Measurements from ENCODE around the gene RPL11.
"Not testable (repeated sequence)": the region's sequence is repeated elsewhere in the genome, so short reads cannot be mapped to it uniquely, and the experiment has no call there.

The RPL11 gene

DNA sequence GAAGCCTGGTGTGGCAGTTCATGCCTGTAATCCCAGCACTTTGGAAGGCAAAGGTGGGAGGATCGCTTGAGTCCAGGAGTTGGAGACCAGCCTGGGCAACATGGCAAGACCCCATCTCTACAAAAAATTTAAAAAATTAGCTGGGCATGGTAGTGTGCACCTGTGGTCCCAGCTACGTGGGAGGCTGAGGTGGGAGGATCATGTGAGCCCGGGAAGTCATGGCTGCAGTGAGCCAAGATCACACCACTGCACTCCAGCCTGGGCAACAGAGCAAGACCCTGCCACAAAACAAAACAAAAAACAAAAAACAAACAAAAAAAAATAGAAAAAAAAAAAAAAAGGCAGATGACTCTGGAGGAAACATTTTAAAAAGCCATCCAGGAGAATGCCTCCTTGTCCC lies 3.9 kb upstream of the RPL11 start:
- DNase-seq, result not testable (repeated sequence)

DNA sequence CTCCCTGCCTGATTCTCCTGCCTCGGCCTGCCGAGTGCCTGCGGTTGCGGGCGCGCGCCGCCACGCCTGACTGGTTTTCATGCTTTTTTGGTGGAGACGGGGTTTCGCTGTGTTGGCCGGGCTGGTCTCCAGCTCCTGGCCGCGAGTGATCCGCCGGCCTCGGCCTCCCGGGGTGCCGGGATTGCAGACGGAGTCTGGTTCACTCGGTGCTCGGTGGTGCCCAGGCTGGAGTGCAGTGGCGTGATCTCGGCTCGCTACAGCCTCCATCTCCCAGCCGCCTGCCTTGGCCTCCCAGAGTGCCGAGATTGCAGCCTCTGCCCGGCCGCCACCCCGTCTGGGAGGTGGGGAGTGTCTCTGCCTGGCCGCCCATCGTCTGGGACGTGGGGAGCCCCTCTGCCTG lies 3.3 kb upstream of the RPL11 start:
- not testable (repeated sequence) for DNase-seq

GRCh38 chr1:23692308-23692871 lies 784 bp downstream of the RPL11 start:
- no peak for DNase-seq

- DNase-seq, result no peak
Observed at GRCh38 chr1:23693599-23693998, 2.0 kb downstream of the RPL11 start.

DNA sequence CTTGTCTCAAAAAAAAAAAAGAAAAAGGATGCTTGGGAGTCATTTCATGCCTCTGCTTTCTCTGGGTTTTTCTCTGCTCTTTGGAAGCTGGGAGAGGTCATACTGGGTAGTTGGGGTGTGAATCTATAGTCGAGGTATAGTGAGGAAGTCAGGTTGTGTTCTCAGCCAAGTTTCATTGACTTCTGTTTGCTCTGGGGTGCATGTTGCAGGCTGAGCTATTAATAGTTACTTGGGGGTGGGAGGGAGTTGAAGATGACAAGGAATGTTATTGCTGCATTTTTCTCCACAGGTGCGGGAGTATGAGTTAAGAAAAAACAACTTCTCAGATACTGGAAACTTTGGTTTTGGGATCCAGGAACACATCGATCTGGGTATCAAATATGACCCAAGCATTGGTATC lies 2.8 kb downstream of the RPL11 start:
- no peak for DNase-seq

- DNase-seq, result no peak
Observed at GRCh38 chr1:23695667-23696066, 4.1 kb downstream of the RPL11 start.

GRCh38 chr1:23696335-23696989 lies 4.9 kb downstream of the RPL11 start:
- DNase-seq, result no peak

GRCh38 chr1:23698466-23698865 lies 6.9 kb downstream of the RPL11 start:
- no peak for DNase-seq

DNA sequence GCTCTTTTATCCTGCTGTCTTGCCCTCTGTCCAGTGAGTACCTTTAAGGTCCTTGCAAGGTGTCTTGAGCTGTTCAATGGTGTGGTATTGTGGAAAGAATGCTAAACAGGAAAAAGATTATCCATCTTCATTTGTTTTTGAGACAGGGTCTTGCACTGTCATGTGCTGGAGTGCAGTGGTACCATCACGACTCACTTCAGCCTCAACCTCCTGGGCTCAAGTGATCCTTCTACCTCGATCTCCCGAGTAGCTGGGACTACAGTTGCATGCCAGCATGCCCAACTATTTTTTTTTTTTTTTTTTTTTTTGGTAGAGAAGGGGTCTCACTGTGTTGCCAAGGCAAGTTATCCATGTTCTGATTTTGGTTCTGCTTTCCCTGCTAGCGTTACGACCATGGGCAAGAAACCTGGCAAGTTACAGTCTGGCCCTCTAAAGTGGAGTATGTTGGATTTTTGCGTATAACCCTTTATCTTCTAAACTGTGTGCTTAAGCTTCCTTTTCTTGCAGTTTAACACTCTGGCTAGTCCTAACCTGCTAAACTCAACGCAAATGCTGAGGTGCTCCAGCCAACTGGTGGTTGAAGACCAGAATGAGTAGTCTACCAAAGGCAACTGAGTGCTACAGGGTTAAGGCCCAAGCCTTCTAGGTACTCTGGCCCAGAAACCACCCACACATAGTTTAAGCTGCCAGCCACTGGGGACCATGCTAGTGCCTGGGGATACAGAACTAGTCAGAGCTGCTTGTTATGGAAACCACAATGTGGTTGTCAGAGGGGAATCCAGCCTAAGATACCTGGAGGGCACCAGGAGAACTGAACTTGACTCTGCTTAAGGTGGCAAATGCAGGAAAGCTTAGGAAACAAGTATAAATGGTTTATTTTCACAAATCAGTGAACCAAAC lies 7.9 kb downstream of the RPL11 start:
- DNase-seq, result no peak

- no peak for DNase-seq
Observed at GRCh38 chr1:23701310-23701709, 9.7 kb downstream of the RPL11 start.

DNA sequence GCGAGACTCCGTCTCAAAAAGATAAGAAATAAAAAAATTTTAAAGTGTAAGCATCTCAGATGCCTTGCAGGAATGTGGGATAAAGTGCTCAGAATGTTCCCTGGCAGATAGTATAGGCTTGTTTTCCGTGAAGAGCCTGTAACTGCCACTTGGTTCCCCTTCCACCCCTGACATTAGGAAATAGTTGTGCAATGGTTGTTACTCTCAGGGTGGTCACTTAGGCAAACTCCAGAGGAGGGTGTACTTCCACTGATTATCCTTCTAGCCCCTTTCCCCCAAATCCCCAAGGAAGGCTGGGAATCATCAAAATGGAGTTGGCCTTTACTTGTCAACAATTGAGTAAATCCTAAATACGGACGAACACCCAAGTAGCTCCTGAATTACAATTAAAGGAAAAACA lies 10.4 kb downstream of the RPL11 start:
- no peak for DNase-seq

DNA sequence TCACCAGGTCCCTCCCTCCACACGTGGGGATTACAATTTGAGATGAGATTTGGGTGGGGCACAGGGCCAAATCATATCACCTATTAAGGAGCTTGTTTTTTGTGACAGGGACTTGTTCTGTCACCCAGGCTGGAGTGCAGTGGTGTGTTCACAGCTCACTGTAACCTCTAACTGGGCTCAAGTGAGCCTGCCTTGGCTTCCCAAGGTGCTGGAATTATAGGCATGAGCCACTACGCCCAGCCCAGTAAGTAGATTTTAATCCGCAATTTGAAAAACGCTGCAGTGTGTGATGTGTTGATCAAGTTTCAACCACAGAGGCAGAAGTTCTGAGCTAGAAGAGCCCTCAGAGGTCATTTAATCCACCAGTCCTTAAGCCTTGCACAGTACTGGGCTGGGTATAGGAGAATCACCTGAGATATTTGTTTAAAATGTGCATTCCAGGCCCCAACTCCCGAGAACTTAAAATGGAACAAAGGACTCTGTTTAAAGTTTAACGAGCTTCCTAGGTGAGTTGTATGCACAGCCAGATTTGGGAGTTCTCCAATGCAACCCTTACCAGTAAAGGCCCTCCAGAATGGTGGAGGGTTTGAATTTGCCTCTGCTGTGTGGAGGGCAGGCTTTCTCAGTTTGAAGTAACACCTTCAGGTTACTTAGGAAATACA lies 13.4 kb downstream of the RPL11 start:
- DNase-seq, result no peak

DNA sequence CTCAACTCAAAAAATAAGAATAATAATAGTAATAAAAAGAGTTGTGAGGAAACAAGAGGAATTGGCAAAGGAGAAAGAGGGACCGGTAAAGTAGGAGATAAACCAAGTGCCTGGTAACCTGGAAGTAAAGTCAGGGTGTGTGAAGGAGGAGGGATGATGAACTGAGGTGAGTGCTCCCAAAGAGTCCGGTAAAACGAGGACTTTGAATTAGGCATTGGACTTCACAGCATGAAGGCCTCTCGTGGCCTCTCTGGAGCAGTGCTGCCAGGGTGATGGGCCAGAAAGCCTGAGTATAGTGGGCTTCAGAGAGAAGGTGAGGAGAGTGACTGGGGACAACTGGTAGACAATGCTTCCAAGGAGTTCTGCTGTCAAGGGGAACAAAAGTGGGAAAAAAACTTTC lies 17.6 kb downstream of the RPL11 start:
- no peak for DNase-seq

- peak in 1 of 2 experiments; percentile 33 for DNase-seq
Observed at GRCh38 chr1:23718482-23718881, 26.9 kb downstream of the RPL11 start.

DNA sequence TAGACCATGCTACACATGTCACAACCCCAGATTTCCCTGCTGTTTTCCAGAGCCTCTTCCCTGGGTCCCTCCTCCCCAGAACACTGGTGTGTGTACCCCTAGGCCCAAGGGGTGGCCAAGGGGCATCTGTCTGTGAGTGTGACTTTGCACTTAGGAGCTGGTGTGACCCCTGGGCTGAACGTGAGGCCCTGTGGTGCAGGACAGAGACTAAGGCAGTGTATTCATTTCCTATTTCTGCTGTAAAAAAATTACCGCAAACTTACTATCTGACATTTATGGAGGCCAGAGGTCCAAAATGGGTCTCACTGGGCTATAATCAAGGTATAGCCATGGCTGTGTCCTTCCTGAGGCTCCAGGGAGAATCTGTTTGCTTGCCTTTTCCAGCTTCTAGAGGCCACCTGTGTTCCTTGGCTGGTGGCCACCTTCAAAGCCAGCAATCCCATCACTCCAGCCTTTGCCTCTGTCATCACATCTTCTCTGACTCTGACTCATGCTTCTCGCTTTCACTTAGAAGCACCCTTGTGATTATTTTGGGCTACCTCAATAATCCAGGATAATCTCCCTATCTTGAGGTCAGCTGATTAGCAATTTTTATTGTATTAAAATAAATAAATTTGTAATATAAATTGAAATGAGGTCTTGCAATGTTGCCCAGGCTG lies 27.7 kb downstream of the RPL11 start:
- no peak for DNase-seq

- no peak for DNase-seq
Observed at GRCh38 chr1:23720256-23720995, 28.8 kb downstream of the RPL11 start.

GRCh38 chr1:23722652-23723051 lies 31.0 kb downstream of the RPL11 start:
- no peak for DNase-seq

DNA sequence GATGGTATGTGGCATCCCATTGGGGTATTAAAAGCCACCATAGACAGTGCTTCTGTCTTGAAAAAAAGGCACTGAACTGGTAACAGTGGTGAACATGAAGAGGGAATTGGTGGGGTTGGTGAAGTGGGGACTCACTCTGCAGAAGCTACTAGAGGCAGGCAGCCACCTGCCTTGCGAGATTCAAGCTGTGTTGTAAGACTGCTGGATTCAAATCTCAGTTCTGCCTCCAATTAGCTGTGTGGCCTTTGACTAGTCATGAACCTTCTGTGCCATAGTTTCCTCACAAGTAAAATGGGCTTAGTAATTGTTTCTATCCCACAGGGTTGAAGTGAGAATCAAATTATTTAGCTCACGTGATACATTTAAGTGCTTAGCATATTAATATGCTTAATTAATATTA lies 35.1 kb downstream of the RPL11 start:
- DNase-seq, result no peak

GRCh38 chr1:23727362-23727811 lies 35.8 kb downstream of the RPL11 start:
- no peak for DNase-seq

GRCh38 chr1:23732363-23733224 lies 41.0 kb downstream of the RPL11 start:
- DNase-seq, result no peak

- DNase-seq, result not testable (repeated sequence)
Observed at GRCh38 chr1:23733281-23733680, 41.7 kb downstream of the RPL11 start.

All from SW 1271 (cell line).